ENCODE data around the gene RCN1. TPM values are rescaled to one million over a fixed set of nuclear protein-coding genes. Genes with fewer than 3 reads are reported as not detected.

Gene RCN1
- total RNA-seq, 1 experiment from 2014 or later, result 99.8 TPM

GRCh38 chr11:32154275-32154674 lies 63.4 kb downstream of the RCN1 start:
- CTCF ChIA-PET, result interaction anchor here (0.7 to 1.6 kb wide), 6 partner anchors 13 to 147 kb away, joined by 3 to 6 read pairs (median 4); no protein-coding TSS in a partner anchor
- H2AFZ ChIP-seq (ENCODE audit: low read depth, low read length, poor library complexity, severe bottlenecking), result no peak overlapping the region

More at GRCh38 chr11:32154275-32154674, 63.4 kb downstream of the RCN1 start:
- DNase-seq (ENCODE audit: low read depth, low spot score), result peak; percentile 51
- no peaks in the 10 kb centered on the region for H3K9me2 ChIP-seq (ENCODE audit: insufficient read depth)
- H3K27me3 ChIP-seq (ENCODE audit: insufficient read depth, low read length), result no peaks in the 10 kb centered on the region
- peak; percentile 93 for ATAC-seq
- no peak overlapping the region for H3K9ac ChIP-seq (ENCODE audit: low read length)
- no peaks in the 10 kb centered on the region for H3K79me2 ChIP-seq (ENCODE audit: insufficient read depth, low read length)
- H3K4me3 ChIP-seq (replicated peaks in 1 of 2; ENCODE audit: low read depth in 1 of 2, low read length in 2 of 2), result no peak overlapping the region
- TF ChIP-seq TCF7L2 (IDR thresholded peaks at IDR 0.05; ENCODE audit: borderline replicate concordance, extremely low read depth, insufficient read depth, insufficient read length) (no peak), ZNF274 (IDR thresholded peaks at IDR 0.05; ENCODE audit: low read depth, low read length) (no peak), RAD21 (IDR thresholded peaks at IDR 0.05; ENCODE audit: low read depth) (peak; percentile 89), MAX (IDR thresholded peaks at IDR 0.05) (no peak), CBX3 (IDR thresholded peaks at IDR 0.05; ENCODE audit: low read depth) (no peak), ZBTB33 (IDR thresholded peaks at IDR 0.05; ENCODE audit: extremely low read depth, insufficient replicate concordance, low read length) (no peak), REST (IDR thresholded peaks at IDR 0.05; ENCODE audit: low read depth) (no peak), SRF (IDR thresholded peaks at IDR 0.05; ENCODE audit: low read depth) (no peak), EZH2 (IDR thresholded peaks at IDR 0.05) (no peak), ATF3 (IDR thresholded peaks at IDR 0.05) (no peak), ELF1 (IDR thresholded peaks at IDR 0.05; ENCODE audit: borderline replicate concordance, low read depth) (no peak), POLR2A (IDR thresholded peaks at IDR 0.05; ENCODE audit: borderline replicate concordance, extremely low read depth, insufficient read depth, insufficient read length) (no peak), CTCF (IDR thresholded peaks at IDR 0.05 in 2 of 3, conservative IDR thresholded peaks at IDR 0.05 in 1 of 3; ENCODE audit: borderline replicate concordance in 1 of 3, insufficient read depth in 1 of 3, low read depth in 2 of 3, low read length in 2 of 3) (peak; percentile 49 to 97 (median 55)), JUND (IDR thresholded peaks at IDR 0.05) (no peak), CEBPB (IDR thresholded peaks at IDR 0.05; ENCODE audit: low read depth) (no peak), YY1 (IDR thresholded peaks at IDR 0.05; ENCODE audit: extremely low read depth, insufficient replicate concordance, low read depth, low read length) (no peak)
- H3K4me1 ChIP-seq (ENCODE audit: control insufficient read depth in 1 of 2, insufficient read depth in 2 of 2, low read length in 2 of 2), result 0 out of 4 replicates have a peak, but pooled peaks cover 0 to 2% of the 10 kb centered on the region in 2 experiments
- RAD21 ChIA-PET (ENCODE audit: low non-redundant PET in 1 of 2, low total read pairs in 2 of 2, uncharacterized antibody in 2 of 2, unreplicated experiment in 2 of 2), result interaction anchor here in 1 of 2 experiments (0.6 kb wide), 1 partner anchor 102 kb away, joined by 3 read pairs; no protein-coding TSS in a partner anchor
- no peaks in the 10 kb centered on the region for H3K9me3 ChIP-seq (ENCODE audit: control insufficient read depth in 1 of 2, insufficient read depth in 1 of 2, low read depth in 1 of 2, low read length in 2 of 2)
- POLR2A ChIA-PET, result no interaction called here
- H3K27ac ChIP-seq (ENCODE audit: low read depth, low read length), result no peak overlapping the region
- intact Hi-C loops (cut with micrococcal nuclease), result loop anchor here (1.0 kb wide), 1 partner anchor 102 kb away; no protein-coding TSS in a partner anchor
- no TSS peak for BruUV-seq (replicated peaks)
- H3K36me3 ChIP-seq (ENCODE audit: control insufficient read depth in 1 of 2, insufficient read depth in 2 of 2, low read length in 2 of 2), result no peaks in the 10 kb centered on the region
- no peaks in the 10 kb centered on the region for H4K20me1 ChIP-seq (ENCODE audit: insufficient read depth)
- no peak overlapping the region for H3K4me2 ChIP-seq (ENCODE audit: low read length)
